ENCODE data around the gene KMT2C. TPM values are rescaled to one million over a fixed set of nuclear protein-coding genes. Genes with fewer than 3 reads are reported as not detected.

The KMT2C gene
- total RNA-seq, 3 donors from 2014 or later = 79.6 to 121 (median 102) TPM

DNA sequence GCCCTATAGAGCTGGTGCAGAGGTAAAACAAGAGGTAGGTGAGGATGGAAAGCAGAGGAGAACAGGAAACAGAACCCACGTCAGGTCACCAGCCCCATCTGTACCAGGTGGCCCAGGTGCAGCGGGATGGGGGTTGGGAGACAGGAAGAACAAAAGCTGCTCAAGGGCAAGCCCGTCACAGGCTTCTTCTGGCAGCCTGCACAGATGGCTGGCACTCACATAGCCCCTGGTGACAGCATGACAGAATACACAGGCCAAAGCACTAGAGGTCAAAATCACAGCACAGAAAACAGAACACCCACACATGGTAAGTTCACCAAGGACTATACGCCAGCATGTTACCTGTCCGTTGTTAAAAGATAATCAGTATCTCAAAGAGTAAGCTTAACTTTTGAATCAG, 283.5 kb downstream of the KMT2C start:
- ATAC-seq (no peak), DNase-seq (no peak)
- intact Hi-C loops (cut with DNase I, micrococcal nuclease) = no loop called here
- Histone ChIP-seq H3K4me1 (ENCODE audit: low read depth) (no peaks in the 10 kb centered on the region), H3K4me3 (no peak overlapping the region), H3K9me3 (no peaks in the 10 kb centered on the region), H3K36me3 (ENCODE audit: low read depth) (peaks cover 9% of the 10 kb centered on the region)
- TF ChIP-seq, protein P1, sequence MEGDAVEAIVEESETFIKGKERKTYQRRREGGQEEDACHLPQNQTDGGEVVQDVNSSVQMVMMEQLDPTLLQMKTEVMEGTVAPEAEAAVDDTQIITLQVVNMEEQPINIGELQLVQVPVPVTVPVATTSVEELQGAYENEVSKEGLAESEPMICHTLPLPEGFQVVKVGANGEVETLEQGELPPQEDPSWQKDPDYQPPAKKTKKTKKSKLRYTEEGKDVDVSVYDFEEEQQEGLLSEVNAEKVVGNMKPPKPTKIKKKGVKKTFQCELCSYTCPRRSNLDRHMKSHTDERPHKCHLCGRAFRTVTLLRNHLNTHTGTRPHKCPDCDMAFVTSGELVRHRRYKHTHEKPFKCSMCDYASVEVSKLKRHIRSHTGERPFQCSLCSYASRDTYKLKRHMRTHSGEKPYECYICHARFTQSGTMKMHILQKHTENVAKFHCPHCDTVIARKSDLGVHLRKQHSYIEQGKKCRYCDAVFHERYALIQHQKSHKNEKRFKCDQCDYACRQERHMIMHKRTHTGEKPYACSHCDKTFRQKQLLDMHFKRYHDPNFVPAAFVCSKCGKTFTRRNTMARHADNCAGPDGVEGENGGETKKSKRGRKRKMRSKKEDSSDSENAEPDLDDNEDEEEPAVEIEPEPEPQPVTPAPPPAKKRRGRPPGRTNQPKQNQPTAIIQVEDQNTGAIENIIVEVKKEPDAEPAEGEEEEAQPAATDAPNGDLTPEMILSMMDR (IDR thresholded peaks at IDR 0.05) = no peak

DNA sequence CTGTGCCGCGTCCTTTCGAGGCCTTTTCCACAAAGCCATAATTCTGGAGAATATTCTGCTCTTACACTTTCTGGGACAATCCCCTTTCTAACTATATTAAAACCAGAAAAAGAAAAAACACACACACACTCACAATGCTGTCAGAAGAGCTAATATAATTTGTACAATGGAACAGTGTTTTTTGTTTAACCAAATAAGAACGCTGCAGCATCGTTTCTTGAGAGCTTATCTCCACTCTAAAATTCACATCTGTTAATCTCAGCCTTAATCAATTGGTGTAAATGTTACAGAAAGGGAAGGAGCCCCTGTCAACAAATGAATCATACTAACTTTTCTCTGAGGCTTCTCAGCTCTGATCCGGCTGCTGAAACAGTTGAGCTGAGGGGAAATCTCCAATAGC, 286.4 kb downstream of the KMT2C start:
- Histone ChIP-seq H3K4me1 (ENCODE audit: low read depth) (no peaks in the 10 kb centered on the region), H3K9me3 (no peaks in the 10 kb centered on the region), H3K4me3 (no peak overlapping the region), H3K36me3 (ENCODE audit: low read depth) (peaks cover 9% of the 10 kb centered on the region)
- DNase-seq (no peak), ATAC-seq (no peak)
- intact Hi-C loops (cut with DNase I, micrococcal nuclease) = no loop called here
- TF ChIP-seq, protein P1 (IDR thresholded peaks at IDR 0.05) = no peak

DNA sequence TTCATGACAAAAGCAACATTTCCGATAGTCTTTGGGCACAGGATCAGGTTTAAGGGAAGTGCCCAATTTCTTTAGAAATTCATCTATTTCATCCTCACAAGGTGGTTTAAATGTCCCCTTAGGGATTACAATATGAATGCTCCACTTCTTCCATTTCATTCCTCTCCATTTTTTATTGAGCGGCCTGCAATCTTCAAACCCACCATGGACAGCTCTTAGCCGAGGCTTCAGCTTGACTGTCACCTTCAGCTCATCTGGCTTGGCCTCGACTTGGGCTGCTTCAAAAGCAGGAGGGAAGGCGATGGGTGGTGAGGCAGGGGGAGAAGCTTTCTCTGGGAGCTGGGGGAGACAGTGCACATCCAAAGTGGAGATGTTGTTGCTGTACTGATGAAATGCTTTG, 287.1 kb downstream of the KMT2C start:
- ATAC-seq (no peak), DNase-seq (no peak)
- intact Hi-C loops (cut with DNase I, micrococcal nuclease) = no loop called here
- Histone ChIP-seq H3K9me3 (no peaks in the 10 kb centered on the region), H3K4me3 (no peak overlapping the region), H3K4me1 (ENCODE audit: low read depth) (no peaks in the 10 kb centered on the region), H3K36me3 (ENCODE audit: low read depth) (peaks cover 9% of the 10 kb centered on the region)
- TF ChIP-seq, protein P1 (IDR thresholded peaks at IDR 0.05) = no peak

DNA sequence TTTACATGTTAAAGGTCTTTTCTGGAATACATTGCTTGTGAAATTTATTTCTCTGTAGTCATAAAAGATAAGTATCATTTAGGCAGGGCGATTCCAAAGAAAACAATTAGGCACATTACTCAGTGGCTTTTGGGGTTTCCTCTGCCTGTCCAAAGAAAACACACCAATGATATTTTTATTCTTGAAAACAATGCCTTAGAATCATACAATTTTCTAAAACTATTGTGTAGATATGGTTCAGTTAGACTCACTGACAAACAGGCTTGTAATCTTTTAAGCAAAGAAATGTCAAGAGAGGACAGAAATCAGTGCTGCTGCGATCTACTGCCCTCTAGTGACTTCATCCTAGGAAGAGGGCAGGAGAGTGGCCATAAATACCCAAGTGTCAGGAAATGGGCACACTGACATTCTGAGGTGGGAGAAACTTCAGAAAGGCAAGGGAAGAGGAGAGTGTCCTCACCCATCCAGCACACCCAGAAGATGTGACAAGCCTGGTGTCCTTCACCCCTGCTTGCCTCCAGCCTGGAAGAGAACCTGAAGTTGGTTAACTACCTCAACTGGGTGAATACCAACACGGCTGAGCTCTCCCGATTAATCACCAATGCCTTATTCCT, 289.8 kb downstream of the KMT2C start:
- TF ChIP-seq, protein P1 (IDR thresholded peaks at IDR 0.05) = peak; percentile 19
- ATAC-seq (peak; percentile 83), DNase-seq (peak in 1 of 3 donors; percentile 53)
- intact Hi-C loops (cut with DNase I, micrococcal nuclease) = no loop called here
- H3K4me1 ChIP-seq (ENCODE audit: low read depth) = no peaks in the 10 kb centered on the region
- no peak overlapping the region for H3K4me3 ChIP-seq
- H3K36me3 ChIP-seq (ENCODE audit: low read depth) = peaks cover 5% of the 10 kb centered on the region
- no peaks in the 10 kb centered on the region for H3K9me3 ChIP-seq

DNA sequence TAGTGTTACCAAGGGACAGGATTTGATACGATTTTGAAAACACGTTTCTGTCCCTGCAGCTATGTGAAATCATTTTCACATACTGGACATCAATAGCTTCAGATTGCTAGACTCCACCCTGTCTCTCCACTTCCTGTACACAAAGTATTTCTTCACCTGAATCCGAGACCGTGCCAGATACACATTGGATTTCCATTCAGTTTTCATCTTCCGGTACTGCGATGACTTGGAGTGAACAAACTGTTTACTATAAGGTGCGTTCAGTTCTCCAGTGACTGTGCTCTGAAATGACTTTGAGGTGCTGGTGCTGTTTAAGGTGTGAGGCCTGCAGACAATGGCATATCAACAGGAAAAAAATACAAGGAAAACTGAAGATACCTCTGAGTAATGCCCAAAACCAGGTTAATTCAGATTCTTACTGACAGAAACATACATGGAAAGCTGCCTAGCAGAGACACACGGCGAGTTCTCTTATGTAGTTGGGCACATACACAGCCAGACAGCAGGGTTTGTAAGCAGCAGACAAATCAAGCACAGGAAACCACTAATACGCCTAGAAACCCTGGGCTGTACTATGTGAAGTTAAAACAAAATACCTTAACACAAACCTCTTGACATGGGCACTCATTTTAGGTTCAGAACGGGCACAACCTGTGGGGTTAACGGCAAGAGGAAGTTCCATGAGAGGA, 291.1 kb downstream of the KMT2C start:
- intact Hi-C loops (cut with DNase I, micrococcal nuclease) = no loop called here
- Histone ChIP-seq H3K4me1 (ENCODE audit: low read depth) (no peaks in the 10 kb centered on the region), H3K4me3 (no peak overlapping the region), H3K36me3 (ENCODE audit: low read depth) (peaks cover 10% of the 10 kb centered on the region), H3K9me3 (no peaks in the 10 kb centered on the region)
- ATAC-seq = peak; percentile 45
- TF ChIP-seq, protein P1 (IDR thresholded peaks at IDR 0.05) = no peak
- no peak for DNase-seq

Data from mucosa of descending colon (tissue), 3 donors.